Kidney (tissue), 14 donors: ENCODE measurements around the gene AFF4. TPM values are rescaled to one million over a fixed set of nuclear protein-coding genes. Genes with fewer than 3 reads are reported as not detected.

Experiments used
- DNase-seq, 5 donors: peaks; one replicate each; pipeline ENCODE4 v3.0.0-alpha.2; 2013 to 2020
- FAIRE-seq: peaks from 2 replicates; lab custom pipeline; 2012; peaks lifted over from hg19 to GRCh38; lab: Jason Lieb, UNC
- H3K27ac ChIP-seq, 2 donors: one replicate each; pipeline ENCODE4 v1.7.0; 2013; ENCODE audit warnings: low read depth in 2 of 2, low read length in 2 of 2, inconsistent platforms in 1 of 2
- H3K27me3 ChIP-seq: one replicate; pipeline ENCODE4 v1.7.1; 2013; ENCODE audit warnings: low read length, inconsistent platforms; ENCODE audit not compliant: control insufficient read depth, insufficient read depth
- H3K36me3 ChIP-seq, 3 donors: one replicate each; pipeline versions ENCODE4 v1.7.0 to v1.7.1; 2013; ENCODE audit warnings: low read length in 3 of 3, control low read depth in 1 of 3, inconsistent platforms in 1 of 3; ENCODE audit not compliant: insufficient read depth in 3 of 3, control insufficient read depth in 2 of 3
- H3K4me1 ChIP-seq, 3 donors: one replicate each; pipeline versions ENCODE4 v1.7.0 to v1.7.1; 2013; ENCODE audit warnings: low read length in 3 of 3, inconsistent platforms in 1 of 3, low read depth in 1 of 3; ENCODE audit not compliant: control insufficient read depth in 2 of 3, insufficient read depth in 2 of 3
- H3K4me3 ChIP-seq, 3 donors: one replicate each; pipeline versions ENCODE4 v1.7.0 to v1.8.1; 2013; ENCODE audit warnings: low read length in 3 of 3, control low read depth in 1 of 3, inconsistent platforms in 1 of 3
- H3K9ac ChIP-seq, 3 donors: one replicate each; pipeline versions ENCODE4 v1.7.0 to v1.7.1; 2013; ENCODE audit warnings: low read length in 3 of 3, control low read depth in 1 of 3, inconsistent platforms in 1 of 3
- H3K9me3 ChIP-seq, 3 donors: one replicate each; pipeline versions ENCODE4 v1.7.0 to v1.7.1; 2013; ENCODE audit warnings: low read length in 3 of 3, control low read depth in 1 of 3, inconsistent platforms in 1 of 3; ENCODE audit not compliant: control insufficient read depth in 2 of 3, insufficient read depth in 1 of 3
- intact Hi-C: fragments of 100-400 bp; cut with DNase I; formaldehyde crosslinking; loops from one replicate; pipeline ENCODE4 v1.11.1; 2022
- polyA plus RNA-seq: library from polyadenylated mRNA; stranded (reverse); fragments of 350-450 nt; fragmentation: Illumina TruSeq; extraction: RNeasy Lipid Tissue Mini Kit (QIAGEN cat#74804); gene quantifications from one replicate; pipeline ENCODE4 v1.2.3, GENCODE V29; 2014; ENCODE audit warnings: low read depth, low replicate concordance; ENCODE audit not compliant: insufficient read depth
- total RNA-seq: library from RNA; stranded (reverse); fragmentation: NEBNext Ultra II Directional; extraction: Animal tissue kit (Norgen Biotek cat#: 25700); gene quantifications from one replicate; pipeline ENCODE4 v1.2.1, GENCODE V29; 2021
- TF ChIP-seq, protein P1 (sequence below): IDR thresholded peaks from 3 replicates; pipeline ENCODE4 v1.5.1; 2012; ENCODE audit warnings: mild to moderate bottlenecking, moderate library complexity, borderline replicate concordance; ENCODE audit not compliant: insufficient read depth; ENCODE audit errors: extremely low read depth
- donor health status: control.
- donor health status: control.
- donor health status: control.
- donor health status: control.
- donor health status: control.
- donor health status: DM: yes; HTN: yes; CAD: no.
- donor health status: Normal renal cell carcinoma (clear cell type).

The AFF4 gene
- total and polyA plus RNA-seq, 2 donors from 2014 or later: 8.8 to 83.7 TPM

DNA sequence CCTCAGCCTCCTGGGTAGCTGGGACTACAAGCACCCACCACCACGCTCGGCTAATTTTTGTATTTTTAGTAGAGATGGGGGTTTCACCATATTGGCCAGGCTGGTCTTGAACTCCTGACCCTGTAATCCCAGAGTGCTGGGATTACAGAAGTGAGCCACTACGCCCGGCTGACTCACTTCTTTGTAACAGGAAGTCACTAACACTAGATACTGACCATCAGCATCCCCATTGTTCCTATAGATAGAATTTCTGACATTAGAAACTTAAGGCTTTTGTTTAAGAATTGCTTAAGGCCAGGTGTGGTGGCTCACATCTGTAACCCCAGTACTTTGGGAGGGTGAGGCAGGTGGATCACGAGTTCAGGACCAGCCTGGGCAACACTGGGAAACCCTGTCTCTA is 47.8 kb downstream of the AFF4 start:
- Histone ChIP-seq H3K4me1 (no peaks in the 10 kb centered on the region), H3K9me3 (no peaks in the 10 kb centered on the region), H3K9ac (no peak overlapping the region), H3K27me3 (no peaks in the 10 kb centered on the region), H3K27ac (no peak overlapping the region), H3K4me3 (no peak overlapping the region), H3K36me3 (peaks cover 0 to 11% (median 2%) of the 10 kb centered on the region in 3 donors)
- FAIRE-seq: no peak
- TF ChIP-seq, protein P1, sequence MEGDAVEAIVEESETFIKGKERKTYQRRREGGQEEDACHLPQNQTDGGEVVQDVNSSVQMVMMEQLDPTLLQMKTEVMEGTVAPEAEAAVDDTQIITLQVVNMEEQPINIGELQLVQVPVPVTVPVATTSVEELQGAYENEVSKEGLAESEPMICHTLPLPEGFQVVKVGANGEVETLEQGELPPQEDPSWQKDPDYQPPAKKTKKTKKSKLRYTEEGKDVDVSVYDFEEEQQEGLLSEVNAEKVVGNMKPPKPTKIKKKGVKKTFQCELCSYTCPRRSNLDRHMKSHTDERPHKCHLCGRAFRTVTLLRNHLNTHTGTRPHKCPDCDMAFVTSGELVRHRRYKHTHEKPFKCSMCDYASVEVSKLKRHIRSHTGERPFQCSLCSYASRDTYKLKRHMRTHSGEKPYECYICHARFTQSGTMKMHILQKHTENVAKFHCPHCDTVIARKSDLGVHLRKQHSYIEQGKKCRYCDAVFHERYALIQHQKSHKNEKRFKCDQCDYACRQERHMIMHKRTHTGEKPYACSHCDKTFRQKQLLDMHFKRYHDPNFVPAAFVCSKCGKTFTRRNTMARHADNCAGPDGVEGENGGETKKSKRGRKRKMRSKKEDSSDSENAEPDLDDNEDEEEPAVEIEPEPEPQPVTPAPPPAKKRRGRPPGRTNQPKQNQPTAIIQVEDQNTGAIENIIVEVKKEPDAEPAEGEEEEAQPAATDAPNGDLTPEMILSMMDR: no peak
- intact Hi-C loops: no loop called here
- DNase-seq: no peak

DNA sequence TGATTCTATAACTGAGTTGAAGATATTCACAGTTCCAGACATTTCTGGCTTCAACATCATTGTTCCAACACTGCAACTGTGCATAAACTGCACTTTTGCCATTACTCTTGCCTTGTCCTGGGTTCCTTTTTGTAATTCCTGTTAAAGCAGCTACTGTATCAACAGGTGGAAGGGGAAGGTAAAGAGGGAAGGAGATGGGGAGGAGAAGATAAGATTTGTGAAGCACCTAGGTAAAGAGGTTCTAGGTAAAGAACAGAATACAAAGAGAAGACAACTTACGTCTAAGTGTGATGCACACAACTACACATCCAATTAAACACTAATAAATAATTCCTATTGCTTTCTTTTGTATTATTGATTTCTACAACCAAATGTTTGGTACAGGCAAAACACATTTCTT is 53.7 kb downstream of the AFF4 start:
- Histone ChIP-seq H3K9me3 (no peaks in the 10 kb centered on the region), H3K27me3 (no peaks in the 10 kb centered on the region), H3K4me3 (no peak overlapping the region), H3K36me3 (peaks cover 0 to 10% (median 0%) of the 10 kb centered on the region in 3 donors), H3K9ac (no peak overlapping the region), H3K4me1 (no peaks in the 10 kb centered on the region), H3K27ac (no peak overlapping the region)
- no peak for FAIRE-seq
- intact Hi-C loops: no loop called here
- TF ChIP-seq, protein P1: no peak
- no peak for DNase-seq

DNA sequence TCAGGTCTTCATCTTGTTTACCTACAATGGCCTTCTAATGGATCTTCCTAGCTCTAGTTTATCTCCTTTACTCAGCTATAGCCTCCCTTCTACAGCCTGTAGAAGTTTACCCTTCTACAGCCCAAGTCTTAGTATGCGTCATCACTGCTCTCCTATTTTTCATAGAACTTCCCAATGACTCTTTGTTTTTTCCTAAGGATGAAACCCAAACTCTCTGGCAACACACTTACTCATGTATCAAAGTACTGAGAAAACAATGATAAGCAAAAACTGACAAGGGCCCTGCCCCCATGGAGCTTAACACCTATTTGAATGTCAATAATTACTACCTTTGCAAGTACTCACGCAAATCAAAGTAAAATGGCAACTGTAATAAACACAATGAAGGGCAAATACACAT is 56.3 kb downstream of the AFF4 start:
- TF ChIP-seq, protein P1: no peak
- no peaks in the 10 kb centered on the region for H3K9me3 ChIP-seq
- no peak for FAIRE-seq
- DNase-seq: no peak
- no peak overlapping the region for H3K4me3 ChIP-seq
- no peak overlapping the region for H3K27ac ChIP-seq
- no peaks in the 10 kb centered on the region for H3K27me3 ChIP-seq
- no peak overlapping the region for H3K9ac ChIP-seq
- intact Hi-C loops: no loop called here
- no peaks in the 10 kb centered on the region for H3K4me1 ChIP-seq
- peaks cover 0 to 13% (median 0%) of the 10 kb centered on the region in 3 donors for H3K36me3 ChIP-seq

DNA sequence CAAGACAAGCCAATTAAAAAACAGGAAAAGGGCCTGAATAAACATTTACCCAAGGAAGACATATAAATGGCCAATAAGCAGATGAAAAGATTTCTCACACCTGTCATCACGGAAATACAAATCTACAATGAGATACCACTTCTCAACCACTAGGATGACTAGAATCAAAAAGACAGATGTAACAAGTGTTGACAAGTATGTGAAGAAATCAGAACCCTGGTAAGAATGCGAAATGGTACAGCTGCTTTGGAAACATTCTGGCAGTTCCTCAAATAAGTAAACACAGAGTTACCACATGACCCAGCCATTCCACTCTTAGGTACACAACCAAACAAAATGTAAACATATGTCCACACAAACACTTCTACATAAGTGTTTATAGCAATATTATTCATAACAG is 57.5 kb downstream of the AFF4 start:
- H3K4me3 ChIP-seq: no peak overlapping the region
- TF ChIP-seq, protein P1: no peak
- DNase-seq: no peak
- FAIRE-seq: no peak
- peaks cover 0 to 13% (median 2%) of the 10 kb centered on the region in 3 donors for H3K36me3 ChIP-seq
- intact Hi-C loops: no loop called here
- no peaks in the 10 kb centered on the region for H3K27me3 ChIP-seq
- no peaks in the 10 kb centered on the region for H3K4me1 ChIP-seq
- no peaks in the 10 kb centered on the region for H3K9me3 ChIP-seq
- no peak overlapping the region for H3K9ac ChIP-seq
- H3K27ac ChIP-seq: no peak overlapping the region
